ENCODE results near the gene RNF39. TPM values are rescaled to one million over a fixed set of nuclear protein-coding genes. Genes with fewer than 3 reads are reported as not detected.

Gene RNF39
- total and polyA plus RNA-seq, 10 of the 15 experiments (the other 5 are each of a cell fraction or from before 2014, with no cell fraction given): 0.04 to 0.11 TPM; not detected in 8

DNA sequence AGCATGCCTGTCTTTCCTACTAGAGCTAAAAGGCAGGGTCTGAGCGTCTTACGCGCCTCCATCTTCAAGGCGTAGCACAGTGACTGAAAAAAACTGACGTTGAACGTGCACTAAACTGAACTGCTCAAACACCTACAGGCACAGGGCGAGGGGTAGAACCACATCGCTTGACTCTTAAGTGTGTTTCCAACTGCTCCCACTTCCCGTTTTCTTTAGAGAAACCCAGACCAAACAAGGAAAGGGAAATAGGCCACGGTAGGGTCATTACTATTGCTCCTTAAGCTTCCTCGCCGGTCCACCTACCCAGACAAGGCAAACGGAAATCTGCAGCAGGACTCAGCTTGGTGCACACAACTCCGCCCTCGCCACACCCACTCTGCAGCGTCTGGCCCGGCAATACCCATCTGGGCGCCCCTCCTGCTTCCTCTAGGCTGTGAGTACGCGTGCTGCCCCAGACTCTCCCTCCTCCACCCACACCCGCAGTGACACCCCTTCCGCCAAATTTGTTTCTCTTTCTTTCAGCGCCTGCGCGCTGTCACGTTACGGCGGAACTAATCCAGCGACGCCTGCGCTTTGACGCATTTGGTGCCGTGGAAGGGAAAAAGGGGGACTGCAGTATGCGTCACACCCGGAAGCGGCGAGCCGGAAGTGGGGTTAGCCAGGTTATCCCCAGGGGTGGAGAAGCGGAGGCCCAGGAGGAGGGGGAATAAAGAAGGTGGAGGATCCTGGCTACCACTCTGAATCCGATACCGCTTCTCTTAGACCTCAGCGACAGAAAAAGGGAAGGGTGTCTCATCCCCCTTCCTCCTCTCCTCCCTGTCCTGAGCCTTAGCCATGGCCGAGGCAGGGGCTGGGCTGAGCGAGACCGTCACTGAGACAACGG is 8.8 kb downstream of the RNF39 start, which contains the start of gene PPP1R11 (continued):
- no peak for TF ChIP-seq NFXL1 (IDR thresholded peaks at IDR 0.05; ENCODE audit: borderline replicate concordance)
- peak; percentile 3; the same call in 1 of the 2 replicates for TF ChIP-seq JUND (IDR thresholded peaks at IDR 0.05; ENCODE audit: low read depth, low read length)
- peak; percentile 98 for TF ChIP-seq GABPA (IDR thresholded peaks at IDR 0.05; ENCODE audit: low read depth)
- TF ChIP-seq HDGF (IDR thresholded peaks at IDR 0.05): peak; percentile 70
- no peak for TF ChIP-seq ZNF217 (IDR thresholded peaks at IDR 0.05)
- TF ChIP-seq FOS (IDR thresholded peaks at IDR 0.05; ENCODE audit: borderline replicate concordance, extremely low read depth, insufficient read length): no peak
- TF ChIP-seq, protein P1, sequence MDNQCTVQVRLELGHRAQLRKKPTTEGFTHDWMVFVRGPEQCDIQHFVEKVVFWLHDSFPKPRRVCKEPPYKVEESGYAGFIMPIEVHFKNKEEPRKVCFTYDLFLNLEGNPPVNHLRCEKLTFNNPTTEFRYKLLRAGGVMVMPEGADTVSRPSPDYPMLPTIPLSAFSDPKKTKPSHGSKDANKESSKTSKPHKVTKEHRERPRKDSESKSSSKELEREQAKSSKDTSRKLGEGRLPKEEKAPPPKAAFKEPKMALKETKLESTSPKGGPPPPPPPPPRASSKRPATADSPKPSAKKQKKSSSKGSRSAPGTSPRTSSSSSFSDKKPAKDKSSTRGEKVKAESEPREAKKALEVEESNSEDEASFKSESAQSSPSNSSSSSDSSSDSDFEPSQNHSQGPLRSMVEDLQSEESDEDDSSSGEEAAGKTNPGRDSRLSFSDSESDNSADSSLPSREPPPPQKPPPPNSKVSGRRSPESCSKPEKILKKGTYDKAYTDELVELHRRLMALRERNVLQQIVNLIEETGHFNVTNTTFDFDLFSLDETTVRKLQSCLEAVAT (IDR thresholded peaks at IDR 0.05): peak; percentile 87; the same call in 1 of the 2 replicates
- TF ChIP-seq, protein P2, sequence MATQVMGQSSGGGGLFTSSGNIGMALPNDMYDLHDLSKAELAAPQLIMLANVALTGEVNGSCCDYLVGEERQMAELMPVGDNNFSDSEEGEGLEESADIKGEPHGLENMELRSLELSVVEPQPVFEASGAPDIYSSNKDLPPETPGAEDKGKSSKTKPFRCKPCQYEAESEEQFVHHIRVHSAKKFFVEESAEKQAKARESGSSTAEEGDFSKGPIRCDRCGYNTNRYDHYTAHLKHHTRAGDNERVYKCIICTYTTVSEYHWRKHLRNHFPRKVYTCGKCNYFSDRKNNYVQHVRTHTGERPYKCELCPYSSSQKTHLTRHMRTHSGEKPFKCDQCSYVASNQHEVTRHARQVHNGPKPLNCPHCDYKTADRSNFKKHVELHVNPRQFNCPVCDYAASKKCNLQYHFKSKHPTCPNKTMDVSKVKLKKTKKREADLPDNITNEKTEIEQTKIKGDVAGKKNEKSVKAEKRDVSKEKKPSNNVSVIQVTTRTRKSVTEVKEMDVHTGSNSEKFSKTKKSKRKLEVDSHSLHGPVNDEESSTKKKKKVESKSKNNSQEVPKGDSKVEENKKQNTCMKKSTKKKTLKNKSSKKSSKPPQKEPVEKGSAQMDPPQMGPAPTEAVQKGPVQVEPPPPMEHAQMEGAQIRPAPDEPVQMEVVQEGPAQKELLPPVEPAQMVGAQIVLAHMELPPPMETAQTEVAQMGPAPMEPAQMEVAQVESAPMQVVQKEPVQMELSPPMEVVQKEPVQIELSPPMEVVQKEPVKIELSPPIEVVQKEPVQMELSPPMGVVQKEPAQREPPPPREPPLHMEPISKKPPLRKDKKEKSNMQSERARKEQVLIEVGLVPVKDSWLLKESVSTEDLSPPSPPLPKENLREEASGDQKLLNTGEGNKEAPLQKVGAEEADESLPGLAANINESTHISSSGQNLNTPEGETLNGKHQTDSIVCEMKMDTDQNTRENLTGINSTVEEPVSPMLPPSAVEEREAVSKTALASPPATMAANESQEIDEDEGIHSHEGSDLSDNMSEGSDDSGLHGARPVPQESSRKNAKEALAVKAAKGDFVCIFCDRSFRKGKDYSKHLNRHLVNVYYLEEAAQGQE (IDR thresholded peaks at IDR 0.05; ENCODE audit: low read depth, low read length): no peak
- TF ChIP-seq, protein P3, sequence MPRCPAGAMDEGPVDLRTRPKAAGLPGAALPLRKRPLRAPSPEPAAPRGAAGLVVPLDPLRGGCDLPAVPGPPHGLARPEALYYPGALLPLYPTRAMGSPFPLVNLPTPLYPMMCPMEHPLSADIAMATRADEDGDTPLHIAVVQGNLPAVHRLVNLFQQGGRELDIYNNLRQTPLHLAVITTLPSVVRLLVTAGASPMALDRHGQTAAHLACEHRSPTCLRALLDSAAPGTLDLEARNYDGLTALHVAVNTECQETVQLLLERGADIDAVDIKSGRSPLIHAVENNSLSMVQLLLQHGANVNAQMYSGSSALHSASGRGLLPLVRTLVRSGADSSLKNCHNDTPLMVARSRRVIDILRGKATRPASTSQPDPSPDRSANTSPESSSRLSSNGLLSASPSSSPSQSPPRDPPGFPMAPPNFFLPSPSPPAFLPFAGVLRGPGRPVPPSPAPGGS (IDR thresholded peaks at IDR 0.05; ENCODE audit: borderline replicate concordance, insufficient read depth, low read depth, low read length, poor library complexity, severe bottlenecking): peak; percentile 27
- no peak for TF ChIP-seq RAD21 (IDR thresholded peaks at IDR 0.05; ENCODE audit: insufficient read depth, low read depth, low read length)
- TF ChIP-seq, protein P4, sequence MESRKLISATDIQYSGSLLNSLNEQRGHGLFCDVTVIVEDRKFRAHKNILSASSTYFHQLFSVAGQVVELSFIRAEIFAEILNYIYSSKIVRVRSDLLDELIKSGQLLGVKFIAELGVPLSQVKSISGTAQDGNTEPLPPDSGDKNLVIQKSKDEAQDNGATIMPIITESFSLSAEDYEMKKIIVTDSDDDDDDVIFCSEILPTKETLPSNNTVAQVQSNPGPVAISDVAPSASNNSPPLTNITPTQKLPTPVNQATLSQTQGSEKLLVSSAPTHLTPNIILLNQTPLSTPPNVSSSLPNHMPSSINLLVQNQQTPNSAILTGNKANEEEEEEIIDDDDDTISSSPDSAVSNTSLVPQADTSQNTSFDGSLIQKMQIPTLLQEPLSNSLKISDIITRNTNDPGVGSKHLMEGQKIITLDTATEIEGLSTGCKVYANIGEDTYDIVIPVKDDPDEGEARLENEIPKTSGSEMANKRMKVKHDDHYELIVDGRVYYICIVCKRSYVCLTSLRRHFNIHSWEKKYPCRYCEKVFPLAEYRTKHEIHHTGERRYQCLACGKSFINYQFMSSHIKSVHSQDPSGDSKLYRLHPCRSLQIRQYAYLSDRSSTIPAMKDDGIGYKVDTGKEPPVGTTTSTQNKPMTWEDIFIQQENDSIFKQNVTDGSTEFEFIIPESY (IDR thresholded peaks at IDR 0.05): no peak
- TF ChIP-seq CEBPB (IDR thresholded peaks at IDR 0.05; ENCODE audit: borderline replicate concordance in 1 of 2, low read depth in 2 of 2, low read length in 2 of 2): 0 out of 4 replicates have a peak, but pooled peaks of 1 of the 2 experiments have one; percentile 9
- 0 out of 2 replicates have a peak, but pooled peaks have one; percentile 31 for TF ChIP-seq ASH2L (IDR thresholded peaks at IDR 0.05; ENCODE audit: borderline replicate concordance, low read depth)
- peak; percentile 93 to 96 for TF ChIP-seq BHLHE40 (IDR thresholded peaks at IDR 0.05; ENCODE audit: borderline replicate concordance in 1 of 2, low read depth in 2 of 2, low read length in 1 of 2)
- TF ChIP-seq SREBF1 (IDR thresholded peaks at IDR 0.05; ENCODE audit: low read length): 0 out of 2 replicates have a peak, but pooled peaks have one; percentile 68
- TF ChIP-seq CHD4 (IDR thresholded peaks at IDR 0.05): no peak
- TF ChIP-seq ZNF274 (IDR thresholded peaks at IDR 0.05; ENCODE audit: insufficient read depth, insufficient read length): no peak
- TF ChIP-seq CREB1 (IDR thresholded peaks at IDR 0.05; ENCODE audit: low read depth): peak; percentile 94
- TF ChIP-seq SMC3 (IDR thresholded peaks at IDR 0.05; ENCODE audit: borderline replicate concordance, low read length): no peak
